AML-193 (cell line): ENCODE data around the gene RIT2.

Experiments
- DNase-seq, 2 experiments: peaks; one replicate each; lab custom pipeline; 2025; lab: John Stamatoyannopoulos, UW

The RIT2 gene

DNA sequence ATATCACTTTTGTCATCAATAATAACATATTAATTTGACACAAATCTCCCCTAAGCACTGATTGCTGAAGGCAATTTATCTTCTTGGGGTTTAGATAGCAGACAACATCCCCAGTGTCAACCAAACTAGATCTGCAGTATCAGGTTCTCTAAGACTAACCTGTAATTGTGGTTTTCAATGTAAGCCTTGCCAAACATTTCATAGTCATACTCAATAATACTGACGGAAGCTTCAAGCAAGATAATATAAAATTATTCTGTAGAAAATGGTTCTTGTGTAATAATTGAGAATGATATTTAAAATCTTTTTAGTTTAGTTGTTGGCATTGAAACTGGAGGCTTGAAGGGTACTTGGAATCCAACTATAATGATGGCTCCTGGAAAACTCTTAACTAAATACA is 186.3 kb downstream of the RIT2 start:
- DNase-seq: no peak

DNA sequence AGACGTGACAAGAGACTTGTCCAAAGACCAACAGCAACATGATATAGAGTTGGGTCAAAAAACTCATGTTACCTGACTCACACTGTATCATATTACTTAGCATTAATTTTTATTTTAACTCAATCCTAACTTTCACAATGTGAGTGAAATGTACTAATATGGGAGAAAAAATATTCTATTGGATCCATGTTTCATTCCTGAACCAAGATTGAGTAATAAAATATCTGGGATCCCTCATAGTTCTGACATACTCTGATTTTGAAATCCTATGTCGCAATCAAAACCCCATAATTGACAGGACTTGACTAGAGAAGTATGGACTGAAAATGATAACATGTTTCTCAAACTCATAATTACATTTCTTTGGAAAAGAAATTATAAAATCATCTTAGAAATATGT is 190.4 kb downstream of the RIT2 start:
- no peak for DNase-seq

DNA sequence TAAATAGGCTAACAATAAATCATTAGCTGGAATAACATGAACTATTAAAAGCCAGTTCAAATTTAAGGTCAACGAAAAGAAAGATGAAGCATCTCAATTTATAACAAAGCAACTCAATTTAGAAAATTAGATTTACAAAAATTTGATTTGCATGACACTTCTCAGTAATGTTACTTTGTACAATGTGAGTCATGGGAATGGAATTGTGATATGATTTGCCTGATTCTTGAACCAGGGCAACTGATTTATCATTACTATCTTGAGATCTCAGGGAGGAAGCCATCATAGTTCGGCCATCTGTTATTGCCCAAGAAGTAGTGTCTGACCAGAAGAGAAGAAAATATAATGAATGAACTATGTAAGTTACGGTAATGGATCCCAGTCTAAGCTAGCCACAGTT is 193.1 kb downstream of the RIT2 start:
- no peak for DNase-seq

DNA sequence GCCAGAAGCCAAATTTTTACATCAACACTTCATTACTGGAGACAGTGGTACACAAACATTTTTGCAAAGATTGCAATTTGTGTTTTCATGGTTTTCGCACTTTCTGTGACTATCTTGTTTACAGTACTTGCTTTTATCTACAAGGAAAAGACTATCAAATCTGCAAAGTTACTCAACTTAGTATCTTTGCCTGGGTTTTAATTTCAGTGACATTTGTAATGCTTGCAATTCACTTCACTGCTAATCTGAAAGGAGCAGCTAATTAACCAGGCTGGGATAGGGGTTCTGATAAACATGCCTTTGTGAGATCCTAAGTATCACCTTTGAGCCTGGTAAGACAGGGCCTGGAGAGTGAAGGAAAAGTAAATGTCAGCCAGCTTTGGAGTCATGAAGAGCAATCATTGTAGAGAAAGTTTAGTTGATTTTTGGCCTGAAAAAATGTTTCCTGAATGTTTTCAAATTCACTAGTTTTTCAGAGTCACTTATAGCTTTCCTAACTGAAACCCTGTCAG is 194.2 kb downstream of the RIT2 start:
- no peak for DNase-seq

DNA sequence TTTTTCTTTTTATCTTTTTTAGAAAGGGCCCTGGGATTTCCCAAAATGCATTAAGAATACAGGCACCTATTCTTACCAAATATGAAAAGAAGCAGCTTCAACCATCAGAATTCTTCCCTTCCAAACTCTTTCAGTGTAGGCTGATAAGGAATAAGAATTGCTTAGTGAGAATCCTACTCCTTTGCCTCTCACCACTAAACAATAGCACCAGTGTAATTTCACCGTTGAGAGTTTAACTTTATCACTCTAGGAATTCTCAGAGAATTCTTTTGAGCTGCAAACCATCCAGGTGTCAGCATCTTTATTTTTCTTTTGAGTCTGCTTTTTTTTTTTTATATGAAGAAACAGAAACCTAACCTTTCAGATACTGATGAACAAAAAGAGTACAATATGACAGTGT is 194.9 kb downstream of the RIT2 start:
- no peak for DNase-seq

DNA sequence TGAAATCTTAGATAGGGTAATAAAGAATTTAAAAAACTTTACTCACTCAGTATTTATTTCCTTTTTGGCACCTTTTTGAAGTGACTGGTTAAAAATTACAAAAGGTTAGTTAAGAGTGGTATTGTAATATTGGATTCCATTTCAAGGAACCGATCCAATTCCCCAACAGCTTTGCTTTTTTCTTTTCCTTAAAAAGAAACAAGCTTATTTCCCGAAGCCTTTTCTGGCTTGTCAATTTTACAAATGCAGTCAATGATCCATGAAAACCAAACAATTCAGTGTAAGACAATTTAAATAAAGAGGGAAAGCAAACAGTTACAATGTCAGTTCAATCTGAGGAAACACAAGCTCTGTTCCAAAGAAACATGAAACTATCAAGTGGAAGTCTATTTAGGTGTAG is 200.2 kb downstream of the RIT2 start:
- DNase-seq: no peak

DNA sequence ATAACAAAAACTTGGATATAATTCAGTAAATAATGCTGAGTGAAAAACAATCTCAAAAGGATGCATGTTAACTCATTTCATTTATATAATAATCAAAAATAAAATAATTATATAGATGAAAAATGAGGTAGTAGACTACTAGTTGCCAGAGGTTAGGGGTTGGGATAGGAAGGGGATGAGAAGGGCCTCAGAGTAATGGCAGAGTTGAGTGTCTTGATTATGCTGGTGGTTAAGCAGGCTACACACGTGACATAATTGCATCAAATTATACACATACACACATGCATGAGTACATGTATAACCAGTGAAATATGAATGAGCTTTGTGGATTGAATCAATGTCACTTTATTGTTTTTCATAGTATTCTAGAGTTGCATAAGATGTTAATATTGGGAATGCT is 201.0 kb downstream of the RIT2 start:
- DNase-seq: no peak

DNA sequence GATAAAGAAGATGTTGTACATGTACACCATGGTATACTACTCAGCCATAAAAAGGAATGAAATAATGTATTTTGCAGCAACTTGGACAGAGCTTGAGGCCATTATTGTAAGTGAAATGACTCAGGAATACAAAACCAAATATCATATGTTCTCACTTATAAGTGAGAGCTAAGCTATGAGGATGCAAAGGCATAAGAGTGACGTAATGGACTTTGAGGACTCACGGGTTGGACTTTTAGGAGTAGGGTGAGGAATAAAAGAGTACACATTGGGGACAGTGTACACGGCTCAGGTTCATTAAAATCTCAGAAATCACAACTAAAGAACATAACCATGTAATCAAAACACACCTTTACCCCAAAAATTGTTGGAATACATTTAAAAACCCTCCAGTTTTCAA is 206.4 kb downstream of the RIT2 start:
- DNase-seq: no peak

DNA sequence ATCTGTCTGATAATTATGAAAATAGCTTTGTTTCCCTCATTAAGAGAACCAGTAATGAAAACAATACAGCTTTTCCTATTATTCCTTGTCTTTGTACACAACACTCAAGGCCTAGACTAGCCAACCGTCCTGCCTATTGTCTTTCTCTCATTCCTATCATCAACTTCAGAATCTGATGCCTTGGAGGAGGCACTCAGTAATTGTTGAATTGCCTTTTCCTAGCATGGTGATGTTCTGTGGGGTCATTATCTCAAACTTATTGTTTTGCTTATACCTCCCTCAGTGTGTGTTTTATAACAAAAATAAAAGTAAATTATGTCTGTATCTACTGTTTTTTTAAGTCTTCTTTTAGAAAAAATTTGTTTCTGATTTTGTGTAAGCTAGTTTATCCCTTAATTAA is 208.7 kb downstream of the RIT2 start:
- DNase-seq: no peak

DNA sequence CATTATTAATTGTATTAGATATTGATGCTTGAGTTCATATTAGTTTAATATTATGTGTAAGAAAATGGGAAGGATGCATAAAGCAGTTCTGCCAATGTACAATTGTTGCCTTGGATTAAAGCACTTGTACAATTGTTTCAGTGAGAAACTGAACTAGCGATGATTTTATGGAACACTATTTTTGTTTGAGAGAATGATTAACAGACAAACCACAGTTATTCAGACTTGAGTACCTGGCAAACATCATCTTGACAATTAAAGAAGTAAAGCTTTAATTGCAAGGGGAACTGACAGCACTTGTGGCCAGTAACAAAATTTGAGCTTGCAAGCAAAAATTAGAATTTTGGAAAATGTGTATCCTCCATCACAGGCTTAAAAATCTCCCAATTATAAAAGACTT is 214.3 kb downstream of the RIT2 start:
- DNase-seq: no peak

DNA sequence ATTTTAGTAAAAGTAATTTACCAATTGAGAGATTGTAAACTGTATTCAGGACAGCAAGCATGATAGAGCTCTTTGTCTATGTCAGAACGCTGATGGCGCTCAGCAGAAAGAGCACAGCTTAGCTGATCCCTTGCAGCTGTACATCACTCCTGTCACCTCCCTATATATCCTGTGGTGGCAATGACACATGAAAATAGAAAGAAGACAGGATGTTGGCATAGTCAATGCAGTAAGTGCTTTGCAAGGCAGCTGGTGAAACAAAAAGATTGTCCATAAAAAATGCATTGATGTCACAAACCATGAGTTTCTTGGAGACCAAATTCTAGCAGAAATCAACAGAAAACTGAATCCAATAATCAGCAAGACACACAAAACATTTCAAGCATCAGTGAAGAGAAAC is 221.5 kb downstream of the RIT2 start:
- DNase-seq: no peak

DNA sequence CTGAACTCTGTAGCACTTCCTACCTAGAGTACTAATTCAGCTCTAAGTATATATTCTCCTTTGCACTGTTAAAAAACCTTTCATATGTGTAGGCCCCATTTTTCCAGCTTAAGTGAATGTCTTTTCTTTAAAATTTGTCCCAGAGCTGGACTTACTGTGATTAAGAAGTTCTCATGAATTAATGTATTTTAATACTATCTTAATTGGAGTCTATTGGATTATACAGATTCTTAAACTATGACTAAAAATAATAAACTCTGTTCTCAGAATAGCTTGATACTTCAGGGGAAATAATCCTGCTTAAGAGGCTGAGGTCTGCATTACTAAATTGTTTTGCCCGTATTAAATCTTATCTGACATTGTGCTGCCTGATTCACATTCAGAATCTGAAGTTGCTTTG is 223.3 kb downstream of the RIT2 start:
- no peak for DNase-seq

DNA sequence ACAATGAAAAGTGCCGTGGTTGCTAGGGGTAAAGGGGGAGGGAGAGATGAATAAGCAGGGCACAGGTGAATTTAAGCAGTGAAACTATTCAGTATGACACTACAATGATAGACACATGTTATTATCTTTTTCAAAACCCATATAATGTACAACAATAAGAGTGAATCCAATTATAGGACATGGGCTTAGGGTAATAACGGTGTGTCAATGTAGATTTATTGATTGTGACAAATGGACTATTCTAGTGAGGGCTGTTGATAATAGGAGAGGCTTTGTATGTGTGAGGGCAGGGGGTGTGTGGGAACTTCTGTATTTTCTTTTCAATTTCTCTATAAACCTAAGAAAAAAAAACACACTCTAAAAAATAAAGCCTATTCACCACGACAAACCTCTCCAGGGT is 223.8 kb downstream of the RIT2 start:
- no peak for DNase-seq

DNA sequence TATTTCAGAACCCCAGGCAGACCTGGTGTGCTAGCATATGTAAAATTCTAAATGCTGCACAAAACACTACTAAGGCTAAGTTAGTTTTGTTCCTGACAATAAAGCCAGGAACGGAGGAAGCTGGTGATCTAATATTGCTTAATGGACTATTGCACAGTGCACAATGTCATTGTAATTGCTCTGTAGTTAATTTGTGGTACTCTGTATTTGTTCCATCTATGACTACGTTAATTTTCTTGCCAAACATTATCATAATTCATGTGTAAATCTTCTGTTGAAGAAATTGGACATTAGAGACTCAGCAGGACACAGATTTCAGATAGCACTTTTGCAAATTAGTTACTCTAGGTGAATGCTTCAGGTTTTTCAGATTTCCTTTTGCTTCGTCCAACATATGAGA is 232.3 kb downstream of the RIT2 start:
- no peak for DNase-seq

DNA sequence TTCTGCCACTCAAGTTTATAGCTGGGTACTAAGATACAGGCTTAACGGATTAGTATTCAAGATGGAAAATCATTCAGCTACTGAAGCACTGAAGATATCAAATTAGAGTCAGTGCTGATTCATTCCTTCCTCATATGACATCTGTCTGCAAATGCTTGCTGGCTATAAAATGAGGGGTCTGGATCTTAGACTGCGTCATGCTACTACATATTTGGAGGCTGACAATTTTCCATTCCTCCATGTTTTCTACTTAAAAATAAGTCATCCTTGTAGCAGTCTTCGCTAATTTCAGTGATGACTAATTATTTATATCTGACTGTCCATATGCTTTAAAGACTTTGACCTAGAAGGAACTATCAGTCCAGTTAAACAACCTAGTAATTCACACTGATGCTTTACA is 233.4 kb downstream of the RIT2 start:
- DNase-seq: no peak

DNA sequence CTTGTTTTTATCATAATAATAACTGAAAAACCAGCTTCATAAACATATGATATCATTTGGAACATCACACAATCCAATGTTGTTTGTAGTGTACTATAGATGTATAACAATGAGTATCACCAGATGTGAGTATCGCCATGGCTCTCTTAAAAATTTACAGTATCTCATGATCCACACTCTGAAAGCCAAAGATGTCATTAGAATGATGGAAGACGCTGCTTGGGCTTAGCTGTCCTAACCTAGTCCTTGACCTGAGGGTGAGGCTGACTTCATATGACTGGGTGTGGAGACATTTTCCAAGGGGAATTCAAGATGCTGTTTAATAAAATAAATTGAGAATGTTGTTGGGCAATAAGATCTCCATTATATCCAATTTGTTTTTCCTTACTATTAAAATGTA is 242.6 kb downstream of the RIT2 start:
- no peak for DNase-seq

DNA sequence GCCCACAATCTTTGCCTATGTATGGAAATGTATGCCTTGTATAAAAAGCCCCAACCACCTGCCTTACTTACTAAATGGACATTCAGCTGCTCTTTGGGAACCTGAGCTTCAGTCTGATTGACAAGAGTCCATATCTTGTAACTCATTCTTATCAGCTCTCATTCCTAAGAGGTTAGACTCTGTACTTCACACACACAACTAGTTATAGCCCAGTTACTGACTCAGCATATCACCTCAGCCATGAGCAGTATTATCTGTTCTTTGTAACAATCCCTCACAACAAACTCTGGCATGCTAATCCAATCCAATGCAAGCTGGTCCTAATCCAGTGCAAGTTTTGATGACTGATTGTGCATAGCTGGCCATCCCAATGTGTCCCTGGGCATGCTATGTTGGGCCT is 250.6 kb downstream of the RIT2 start:
- DNase-seq: no peak

DNA sequence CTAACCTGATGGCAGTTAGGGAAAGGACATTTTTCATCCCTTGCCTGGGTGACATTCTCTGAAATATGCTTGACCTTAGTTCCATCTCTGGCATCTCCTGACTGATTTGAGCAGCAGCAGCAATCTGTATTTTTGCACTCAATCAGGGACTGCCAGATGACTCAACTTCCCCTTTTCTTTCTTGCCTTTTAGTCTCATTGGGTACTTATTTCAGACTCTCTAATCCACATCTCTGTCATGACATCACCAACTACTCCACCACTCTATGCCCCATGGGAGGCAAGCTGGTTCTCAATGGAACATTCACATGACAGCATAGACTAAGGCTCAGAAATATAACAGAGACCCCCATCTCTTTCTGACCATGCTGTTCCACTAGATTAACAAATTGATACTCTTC is 254.2 kb downstream of the RIT2 start:
- no peak for DNase-seq

DNA sequence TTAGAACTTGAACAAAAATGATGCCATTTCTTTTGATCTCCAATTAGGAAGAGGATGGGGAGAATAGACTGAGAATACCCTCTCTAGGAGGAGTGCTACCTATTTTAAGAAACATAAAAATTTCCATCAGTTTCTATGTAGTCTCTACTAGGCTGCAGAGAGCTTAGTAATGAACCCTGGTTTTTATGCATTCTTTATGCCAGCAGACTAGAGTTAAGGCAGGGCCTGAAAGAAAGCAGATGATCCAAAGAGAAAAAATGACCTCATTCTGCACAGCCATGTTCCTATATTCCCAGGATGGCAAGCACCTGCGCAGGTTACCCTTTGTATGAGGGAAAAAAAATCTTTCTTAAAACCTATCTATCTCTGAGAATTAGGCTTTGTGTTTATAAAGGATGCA is 254.9 kb downstream of the RIT2 start:
- DNase-seq: no peak

DNA sequence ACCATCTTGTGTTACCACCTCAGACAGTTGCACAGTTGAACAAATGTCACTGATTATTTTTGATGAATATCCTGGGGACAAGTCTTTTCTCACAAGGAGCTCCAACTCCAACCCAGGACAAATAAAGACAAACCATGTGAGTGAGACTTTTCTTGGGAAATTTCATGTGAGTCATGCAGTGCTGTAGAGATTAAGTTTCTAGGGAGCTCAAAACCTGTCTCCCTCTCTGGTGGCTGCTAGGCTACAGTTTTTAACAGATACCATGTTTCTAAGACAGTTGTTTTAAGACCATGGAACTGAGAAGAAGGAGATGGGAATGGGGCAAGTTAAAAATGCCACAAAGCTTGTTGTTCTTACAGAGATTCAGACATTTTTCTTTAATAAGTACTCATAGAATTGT is 255.5 kb downstream of the RIT2 start:
- DNase-seq: no peak

DNA sequence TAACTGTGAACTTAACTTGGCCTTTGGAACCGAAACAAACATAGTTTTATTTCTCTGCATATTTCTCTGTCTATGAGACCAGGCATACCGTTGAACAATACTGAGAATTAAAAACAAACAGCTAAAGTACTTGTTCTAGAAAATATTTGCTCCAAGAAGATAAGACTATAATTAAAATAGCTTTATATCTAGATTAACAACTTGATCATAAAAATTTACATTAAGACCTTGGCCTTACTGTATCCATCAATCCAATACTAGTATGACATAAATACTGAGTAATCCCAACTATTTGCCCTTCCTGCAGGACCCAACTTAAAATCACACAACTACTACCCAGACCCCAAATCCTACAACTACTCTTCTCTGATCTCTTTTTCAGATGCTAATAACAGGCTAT is 260.9 kb downstream of the RIT2 start:
- DNase-seq: no peak

DNA sequence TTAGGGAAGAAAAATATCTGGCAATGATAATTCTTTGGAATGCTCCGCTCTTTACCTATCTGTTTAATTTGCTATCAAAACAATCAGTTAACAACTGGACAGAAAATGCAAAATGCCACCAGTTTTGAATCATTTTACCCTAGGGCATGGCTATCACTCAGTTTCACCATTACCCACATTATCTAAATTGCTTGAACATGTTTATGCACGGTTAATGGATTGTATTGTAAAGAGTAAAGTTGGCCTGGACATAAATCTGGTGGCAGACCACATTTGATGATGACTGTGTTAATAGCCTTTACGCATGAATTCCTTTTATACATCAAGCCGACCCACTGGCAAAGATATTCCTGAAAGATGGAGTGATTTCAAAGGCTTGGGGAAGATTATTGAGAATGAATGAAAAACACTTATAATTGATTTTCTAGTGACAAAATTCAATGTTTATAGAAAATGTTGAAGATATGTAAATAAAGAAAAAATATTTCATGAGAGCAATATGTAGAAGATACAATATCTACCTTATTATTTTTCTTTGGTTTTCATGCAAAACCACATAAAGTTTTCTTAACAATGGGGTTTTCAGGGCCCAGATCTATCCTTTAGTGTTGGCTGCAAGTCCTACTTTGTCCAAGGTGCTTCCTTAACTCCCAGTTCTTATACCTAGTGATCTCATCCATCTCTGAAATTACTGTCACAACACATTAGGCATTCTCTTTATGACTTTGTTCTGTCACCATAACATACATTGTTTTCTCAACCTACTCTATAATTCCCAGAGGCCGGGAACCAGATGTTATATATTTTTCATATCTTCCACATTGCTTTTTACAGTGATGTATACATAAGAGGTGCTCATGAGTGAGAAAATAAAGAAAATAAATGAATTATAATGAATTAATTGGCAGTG is 265.1 kb downstream of the RIT2 start:
- DNase-seq: no peak

DNA sequence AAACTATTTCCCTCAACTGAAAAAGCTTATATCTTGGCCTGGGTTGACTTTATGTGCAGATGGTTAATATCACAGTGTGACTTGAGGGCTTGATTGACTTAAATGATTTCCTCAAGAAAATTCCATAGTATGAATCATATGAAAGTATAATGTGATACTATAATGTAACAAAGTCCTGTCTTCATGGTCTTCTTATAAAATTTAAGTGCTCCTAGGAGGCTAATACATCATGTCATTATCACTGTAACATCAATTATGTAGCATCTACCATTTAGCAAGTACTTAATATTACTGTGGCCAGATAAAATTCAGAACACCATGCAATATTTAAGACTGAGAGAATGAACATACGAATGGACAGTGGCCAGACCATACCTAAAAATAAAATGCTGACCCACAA is 276.1 kb downstream of the RIT2 start:
- DNase-seq: no peak

DNA sequence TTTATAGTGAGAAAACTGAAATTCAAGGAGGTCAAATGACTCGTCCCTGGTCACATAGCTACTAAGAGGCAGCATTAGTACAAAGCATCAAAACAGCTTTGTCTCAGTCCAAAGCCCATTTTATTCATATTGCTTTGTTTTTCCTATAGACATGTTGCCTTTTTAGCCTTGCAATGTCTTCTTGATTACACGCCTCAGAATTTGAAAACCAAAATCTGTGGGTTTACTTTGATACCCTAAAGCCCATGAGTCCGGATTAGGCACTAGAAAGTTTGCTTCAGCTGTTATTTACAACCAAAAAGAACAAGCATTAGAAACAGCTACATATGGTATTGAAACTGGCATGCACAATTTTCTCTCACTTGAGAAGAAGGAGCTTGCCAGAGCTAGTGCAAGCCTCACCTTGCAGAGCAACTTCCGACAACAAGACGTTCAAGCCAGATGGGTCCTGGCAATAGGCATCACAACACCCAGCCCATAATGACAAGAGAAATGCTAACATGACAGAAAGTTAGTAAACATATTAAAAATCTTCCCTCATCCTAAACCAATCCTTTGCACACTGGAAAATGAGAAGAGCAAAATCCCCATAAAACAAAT is 276.8 kb downstream of the RIT2 start:
- no peak for DNase-seq
